22Rv1 (cell line): ENCODE data around the gene SEMG2.

Source experiments
- CTCF ChIP-seq: fragments of 450-650 bp; IDR thresholded peaks from 2 replicates; pipeline ENCODE4 v1.5.1; 2017; ENCODE audit warnings: mild to moderate bottlenecking
- ZFX ChIP-seq: fragments of 450-650 bp; IDR thresholded peaks from 2 replicates; pipeline ENCODE4 v1.6.1; 2017; ENCODE audit warnings: antibody characterized with exemption, borderline replicate concordance

- TF ChIP-seq ZFX (no peak), CTCF (no peak)
Observed at GRCh38 chr20:45183084-45183483, 38.1 kb upstream of the SEMG2 start.
